AG04449 (cell line): Measurements from ENCODE around the gene MISP.

Experiments used
- CTCF ChIA-PET: fragments of 350-600 bp; formaldehyde crosslinking; extraction: SDS; loops from one replicate; lab custom pipeline; 2021; ENCODE audit warnings: antibody characterized with exemption; lab: Yijun Ruan, JAX
- POLR2A ChIA-PET: fragments of 400-600, 350-600 bp; formaldehyde crosslinking; extraction: SDS; loops from one replicate; lab custom pipeline; 2020; ENCODE audit warnings: antibody characterized with exemption, inconsistent platforms; lab: Yijun Ruan, JAX
- DNase-seq: peaks from one replicate; pipeline ENCODE4 v3.0.0-alpha.2; 2010; ENCODE audit warnings: low read depth, low spot score
- H3K4me3 ChIP-seq: 2 replicates; pipeline ENCODE4 v1.5.1; 2011; ENCODE audit warnings: low read depth, mild to moderate bottlenecking, control low read depth, low read length
- CTCF ChIP-seq: IDR thresholded peaks from one replicate; pipeline ENCODE4 v1.5.1; 2011; ENCODE audit warnings: mild to moderate bottlenecking, moderate library complexity, low read length, control low read depth, inconsistent platforms; ENCODE audit not compliant: insufficient read depth; ENCODE audit errors: missing control alignments

The MISP gene

DNA sequence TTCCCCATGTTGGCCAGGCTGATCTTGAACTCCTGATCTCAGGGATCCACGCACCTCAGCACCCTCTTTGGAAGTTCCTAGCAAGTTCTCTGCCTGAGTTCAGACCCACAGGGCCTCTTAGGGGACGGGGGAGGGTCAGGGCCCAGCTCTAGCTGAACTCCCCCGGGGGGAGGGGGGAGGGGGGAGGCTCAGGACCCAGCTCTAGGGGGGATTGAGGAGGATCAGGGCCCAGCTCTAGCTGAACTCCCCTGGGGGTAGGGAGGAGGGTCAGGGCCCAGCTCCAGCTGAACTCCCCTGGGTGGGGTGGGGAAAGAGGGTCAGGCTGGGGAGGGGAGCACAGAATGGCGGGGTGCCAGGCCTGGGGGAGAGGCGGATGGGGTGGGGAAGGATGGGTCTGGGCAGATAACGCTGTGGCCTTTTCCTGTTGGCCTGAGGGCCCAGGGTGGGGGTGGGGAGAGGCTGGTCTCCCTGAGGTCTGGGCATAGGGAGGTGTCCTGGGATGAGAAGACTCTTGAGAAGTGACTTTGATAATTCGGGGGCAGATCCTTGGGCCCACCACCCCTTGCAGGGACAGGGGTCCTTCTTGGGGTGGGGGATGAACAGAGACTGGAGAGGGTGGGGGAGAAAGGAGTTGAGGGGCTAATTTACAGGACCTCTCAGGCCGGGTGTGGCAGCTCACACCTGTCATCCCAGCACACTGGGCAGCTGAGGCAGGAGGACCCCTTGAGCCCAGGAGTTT is 40.8 kb downstream of the MISP start:
- POLR2A ChIA-PET = no interaction called here
- CTCF ChIA-PET = interaction anchor here (0.9 kb wide), 1 partner anchor 37 kb away, joined by 3 read pairs; no protein-coding TSS in a partner anchor
- no peak for TF ChIP-seq CTCF
- no peak overlapping the region for H3K4me3 ChIP-seq
- DNase-seq = no peak

- no peak for TF ChIP-seq CTCF
- POLR2A ChIA-PET = no interaction called here
- CTCF ChIA-PET = interaction anchor here (2.2 kb wide), 1 partner anchor 21 kb away, joined by 5 read pairs; no protein-coding TSS in a partner anchor
- no peak overlapping the region for H3K4me3 ChIP-seq
- no peak for DNase-seq
Measured at GRCh38 chr19:792306-792885, 41.5 kb downstream of the MISP start.

- POLR2A ChIA-PET = no interaction called here
- no peak for DNase-seq
- CTCF ChIA-PET = interaction anchor here (2.2 kb wide), 1 partner anchor 23 kb away, joined by 5 read pairs; no protein-coding TSS in a partner anchor
Measured at GRCh38 chr19:793806-794205, 42.9 kb downstream of the MISP start.

DNA sequence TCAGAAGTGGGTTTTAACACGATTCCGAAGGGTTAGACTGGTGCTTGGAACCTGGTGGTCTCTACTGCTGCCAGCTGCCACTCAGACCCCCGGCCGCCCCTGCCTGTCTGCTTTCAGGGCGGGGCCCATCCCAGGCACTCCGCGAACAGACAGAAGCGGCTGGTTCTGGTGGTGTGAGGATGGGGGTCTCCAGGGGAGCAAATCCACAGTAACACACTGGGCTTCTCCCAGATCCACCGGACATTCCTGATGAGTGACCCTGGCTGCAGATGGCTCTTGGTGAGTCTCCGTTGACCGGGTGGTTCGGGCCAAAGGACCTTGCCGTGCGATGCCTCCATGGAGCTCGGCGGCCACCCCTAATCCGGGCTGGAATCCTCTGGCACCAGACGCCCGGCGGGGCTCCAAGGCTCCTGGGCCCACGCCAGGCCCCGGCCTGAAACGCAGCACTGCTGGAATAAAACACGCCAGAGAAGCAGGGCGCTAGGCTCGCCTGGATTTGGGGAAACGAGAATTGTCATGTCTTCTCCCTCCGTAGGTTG is 44.2 kb downstream of the MISP start:
- DNase-seq = no peak
- no peak overlapping the region for H3K4me3 ChIP-seq
- no peak for TF ChIP-seq CTCF
- POLR2A ChIA-PET = interaction anchor here (0.6 kb wide), 1 partner anchor 161 kb away, joined by 3 read pairs; no protein-coding TSS in a partner anchor
- CTCF ChIA-PET = interaction anchor here (1.1 kb wide), 1 partner anchor 24 kb away, joined by 3 read pairs; no protein-coding TSS in a partner anchor

More at GRCh38 chr19:793806-794205, 42.9 kb downstream of the MISP start:
- H3K4me3 ChIP-seq = no peak overlapping the region
- TF ChIP-seq CTCF = no peak

- H3K4me3 ChIP-seq = peak overlapping the region; percentile 65
- ChIA-PET CTCF (interaction anchor here (1.1 kb wide), 1 partner anchor 25 kb away, joined by 3 read pairs; no protein-coding TSS in a partner anchor), POLR2A (interaction anchor here (0.6 to 1.1 kb wide), 3 partner anchors 10 to 162 kb away, joined by 3 to 7 read pairs (median 3); no protein-coding TSS in a partner anchor)
- no peak for TF ChIP-seq CTCF
- no peak for DNase-seq
Measured at GRCh38 chr19:795691-796581, 45.0 kb downstream of the MISP start.
